K562 (cell line): ENCODE measurements around the gene SEC11A. TPM values are rescaled to one million over a fixed set of nuclear protein-coding genes. Genes with fewer than 3 reads are reported as not detected.
A peak's percentile ranks its signal among the peaks of the same experiment; 100 is the strongest.

Experiments
- CAMTA2 ChIP-seq: fragments of 250-450 bp; sonication (Bioruptor Pico); conservative IDR thresholded peaks from 2 replicates; pipeline ENCODE4 v1.5.1; 2022
- CSDE1 ChIP-seq, 2 experiments: fragments of 450-650 bp; IDR thresholded peaks; 2 replicates each; pipeline ENCODE4 v1.6.1; 2016; ENCODE audit warnings: mild to moderate bottlenecking in 1 of 2
- FOXJ2 ChIP-seq: fragments of 200-800 bp; sonication (Bioruptor generic); IDR thresholded peaks from 2 replicates; pipeline ENCODE4 v1.6.1; 2016; ENCODE audit warnings: missing genetic modification characterization, missing compliant biosample characterization
- HOXB6 ChIP-seq: fragments of 250-450 bp; sonication (Bioruptor Pico); IDR thresholded peaks from 2 replicates; pipeline ENCODE4 v1.5.1; 2022; ENCODE audit warnings: mild to moderate bottlenecking, borderline replicate concordance
- MEF2A ChIP-seq: IDR thresholded peaks from 2 replicates; pipeline ENCODE4 v1.6.1; 2011; ENCODE audit warnings: low read depth, mild to moderate bottlenecking, low read length, moderate library complexity; ENCODE audit not compliant: control insufficient read depth
- MEF2D ChIP-seq: conservative IDR thresholded peaks from 2 replicates; pipeline ENCODE4 v1.6.1; 2016; ENCODE audit warnings: low read depth, missing genetic modification characterization, missing compliant biosample characterization
- NCOR1 ChIP-seq: fragments of 450-650 bp; IDR thresholded peaks from 2 replicates; pipeline ENCODE4 v1.6.1; 2016; ENCODE audit warnings: mild to moderate bottlenecking, moderate library complexity
- NRF1 ChIP-seq, 2 experiments: fragments of 450-650 bp; IDR thresholded peaks in 1 of 2; conservative IDR thresholded peaks in 1 of 2; 2 replicates each; pipeline ENCODE4 v1.6.1; 2014; ENCODE audit warnings: mild to moderate bottlenecking in 2 of 2
- RBM17 ChIP-seq: fragments of 200-400 bp; formaldehyde crosslinking; IDR thresholded peaks from 2 replicates; pipeline ENCODE4 v1.6.1; 2017; ENCODE audit warnings: low read depth, mild to moderate bottlenecking, low read length, borderline replicate concordance
- SP2 ChIP-seq: IDR thresholded peaks from 2 replicates; pipeline ENCODE4 v1.6.1; 2011; ENCODE audit warnings: mild to moderate bottlenecking, low read depth, low read length, moderate library complexity; ENCODE audit not compliant: poor library complexity, severe bottlenecking; ENCODE audit errors: extremely low read depth
- THRAP3 ChIP-seq: fragments of 450-650 bp; IDR thresholded peaks from 2 replicates; pipeline ENCODE4 v1.6.1; 2016; ENCODE audit warnings: mild to moderate bottlenecking, inconsistent platforms, borderline replicate concordance
- ZNF24 ChIP-seq: fragments of 450-650 bp; IDR thresholded peaks from 2 replicates; pipeline ENCODE4 v1.6.1; 2016
- polyA plus RNA-seq, 8 experiments: library from polyadenylated mRNA; depleted of rRNA in 4 of 8; stranded (reverse) in 5 of 8; unstranded in 3 of 8; fragments of >200 nt; fragmentation: Nextera tagmentation in 2 of 8; fragmentation: Illumina TruSeq in 1 of 8; extraction: Ambion mirVana in 2 of 8; extraction: Trizol in 1 of 8; gene quantifications; 2 replicates each; pipeline versions ENCODE4 v1.2.1 to v1.2.3, GENCODE V29; 2011 to 2014; ENCODE audit warnings: inconsistent platforms in 1 of 8, missing spikeins in 1 of 8
- total RNA-seq, 7 experiments: library from RNA; depleted of rRNA in 6 of 7; stranded (reverse); fragments of >200 nt in 6 of 7; fragmentation: Illumina TruSeq in 2 of 7; extraction: Trizol in 2 of 7; gene quantifications; 2 replicates each; pipeline versions ENCODE4 v1.2.1 to v1.2.3, GENCODE V29; 2011 to 2021; ENCODE audit warnings: low replicate concordance in 1 of 7
- TF ChIP-seq, protein P1 (sequence below): sonication (generic); formaldehyde crosslinking; IDR thresholded peaks from 2 replicates; pipeline ENCODE4 v1.8.0; 2023; ENCODE audit warnings: mild to moderate bottlenecking, missing genetic modification reagents
- TF ChIP-seq, protein P2 (sequence below), 2 experiments: fragments of 450-650 bp; formaldehyde crosslinking in 1 of 2; IDR thresholded peaks; 2 replicates each; pipeline versions ENCODE4 v1.4.0 to v1.6.1; 2014 to 2020; ENCODE audit warnings: mild to moderate bottlenecking in 2 of 2, borderline replicate concordance in 1 of 2, low read depth in 1 of 2

Gene SEC11A
- total and polyA plus RNA-seq, 9 of the 15 experiments (the other 6 are each of a cell fraction or from before 2014, with no cell fraction given): 175 to 310 (median 229) TPM

DNA sequence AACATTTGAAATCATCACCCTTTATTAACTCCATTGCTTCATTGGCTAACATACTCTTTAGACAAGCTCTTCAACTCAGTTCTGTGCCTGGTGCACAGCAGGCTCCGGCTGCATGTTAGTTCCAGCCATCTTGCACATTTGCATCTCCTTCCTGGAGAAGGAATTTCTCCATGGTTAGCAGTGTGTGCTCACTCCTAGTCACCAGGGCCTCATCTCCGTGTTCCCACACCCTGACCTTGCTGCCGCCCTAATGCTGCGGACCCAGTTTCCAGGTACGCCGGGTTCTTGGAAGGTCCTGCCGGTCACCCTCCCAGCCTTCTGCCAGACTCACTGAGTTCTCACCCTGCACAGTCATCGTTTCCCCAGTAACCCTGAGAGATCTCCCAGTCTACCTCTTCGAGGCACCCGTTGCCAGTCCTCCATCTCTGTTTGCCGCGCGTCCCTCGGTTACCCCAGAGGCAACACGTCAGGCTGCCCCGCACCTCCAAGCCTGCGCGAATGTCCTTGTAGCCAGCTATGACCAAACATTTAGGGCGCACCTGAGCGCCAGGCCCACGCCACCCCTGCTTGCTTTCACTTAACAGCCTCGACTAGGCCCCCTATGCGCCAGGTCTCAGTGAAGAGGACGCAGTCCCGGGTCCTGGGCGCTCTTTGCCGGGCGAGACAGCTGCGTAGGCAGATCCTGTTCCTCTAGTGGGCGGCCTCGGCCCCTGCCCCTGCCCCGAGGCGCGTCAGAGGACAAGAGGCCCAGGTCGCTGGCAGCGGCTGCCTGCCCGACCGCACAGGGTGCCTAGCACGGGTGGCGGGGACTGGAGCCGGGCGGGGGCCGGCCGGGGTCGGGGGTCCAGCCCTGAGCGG, 31.7 kb upstream of the SEC11A start (continued):
- TF ChIP-seq MEF2D (tag) (no peak), ZNF24 (no peak), NCOR1 (no peak), FOXJ2 (tag) (no peak), HOXB6 (no peak), RBM17 (no peak), NRF1 (conservative IDR thresholded peaks at IDR 0.05 in 1 of 2, IDR thresholded peaks at IDR 0.05 in 1 of 2) (peak; percentile 60 to 73), MEF2A (no peak), CSDE1 (IDR thresholded peaks at IDR 0.05) (no peak), THRAP3 (no peak), SP2 (no peak), CAMTA2 (CRISPR knock-in tag) (no peak)
- TF ChIP-seq, protein P1, sequence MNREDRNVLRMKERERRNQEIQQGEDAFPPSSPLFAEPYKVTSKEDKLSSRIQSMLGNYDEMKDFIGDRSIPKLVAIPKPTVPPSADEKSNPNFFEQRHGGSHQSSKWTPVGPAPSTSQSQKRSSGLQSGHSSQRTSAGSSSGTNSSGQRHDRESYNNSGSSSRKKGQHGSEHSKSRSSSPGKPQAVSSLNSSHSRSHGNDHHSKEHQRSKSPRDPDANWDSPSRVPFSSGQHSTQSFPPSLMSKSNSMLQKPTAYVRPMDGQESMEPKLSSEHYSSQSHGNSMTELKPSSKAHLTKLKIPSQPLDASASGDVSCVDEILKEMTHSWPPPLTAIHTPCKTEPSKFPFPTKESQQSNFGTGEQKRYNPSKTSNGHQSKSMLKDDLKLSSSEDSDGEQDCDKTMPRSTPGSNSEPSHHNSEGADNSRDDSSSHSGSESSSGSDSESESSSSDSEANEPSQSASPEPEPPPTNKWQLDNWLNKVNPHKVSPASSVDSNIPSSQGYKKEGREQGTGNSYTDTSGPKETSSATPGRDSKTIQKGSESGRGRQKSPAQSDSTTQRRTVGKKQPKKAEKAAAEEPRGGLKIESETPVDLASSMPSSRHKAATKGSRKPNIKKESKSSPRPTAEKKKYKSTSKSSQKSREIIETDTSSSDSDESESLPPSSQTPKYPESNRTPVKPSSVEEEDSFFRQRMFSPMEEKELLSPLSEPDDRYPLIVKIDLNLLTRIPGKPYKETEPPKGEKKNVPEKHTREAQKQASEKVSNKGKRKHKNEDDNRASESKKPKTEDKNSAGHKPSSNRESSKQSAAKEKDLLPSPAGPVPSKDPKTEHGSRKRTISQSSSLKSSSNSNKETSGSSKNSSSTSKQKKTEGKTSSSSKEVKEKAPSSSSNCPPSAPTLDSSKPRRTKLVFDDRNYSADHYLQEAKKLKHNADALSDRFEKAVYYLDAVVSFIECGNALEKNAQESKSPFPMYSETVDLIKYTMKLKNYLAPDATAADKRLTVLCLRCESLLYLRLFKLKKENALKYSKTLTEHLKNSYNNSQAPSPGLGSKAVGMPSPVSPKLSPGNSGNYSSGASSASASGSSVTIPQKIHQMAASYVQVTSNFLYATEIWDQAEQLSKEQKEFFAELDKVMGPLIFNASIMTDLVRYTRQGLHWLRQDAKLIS (CRISPR knock-in tag): no peak; the same call in 1 of the 2 replicates
- TF ChIP-seq, protein P2, sequence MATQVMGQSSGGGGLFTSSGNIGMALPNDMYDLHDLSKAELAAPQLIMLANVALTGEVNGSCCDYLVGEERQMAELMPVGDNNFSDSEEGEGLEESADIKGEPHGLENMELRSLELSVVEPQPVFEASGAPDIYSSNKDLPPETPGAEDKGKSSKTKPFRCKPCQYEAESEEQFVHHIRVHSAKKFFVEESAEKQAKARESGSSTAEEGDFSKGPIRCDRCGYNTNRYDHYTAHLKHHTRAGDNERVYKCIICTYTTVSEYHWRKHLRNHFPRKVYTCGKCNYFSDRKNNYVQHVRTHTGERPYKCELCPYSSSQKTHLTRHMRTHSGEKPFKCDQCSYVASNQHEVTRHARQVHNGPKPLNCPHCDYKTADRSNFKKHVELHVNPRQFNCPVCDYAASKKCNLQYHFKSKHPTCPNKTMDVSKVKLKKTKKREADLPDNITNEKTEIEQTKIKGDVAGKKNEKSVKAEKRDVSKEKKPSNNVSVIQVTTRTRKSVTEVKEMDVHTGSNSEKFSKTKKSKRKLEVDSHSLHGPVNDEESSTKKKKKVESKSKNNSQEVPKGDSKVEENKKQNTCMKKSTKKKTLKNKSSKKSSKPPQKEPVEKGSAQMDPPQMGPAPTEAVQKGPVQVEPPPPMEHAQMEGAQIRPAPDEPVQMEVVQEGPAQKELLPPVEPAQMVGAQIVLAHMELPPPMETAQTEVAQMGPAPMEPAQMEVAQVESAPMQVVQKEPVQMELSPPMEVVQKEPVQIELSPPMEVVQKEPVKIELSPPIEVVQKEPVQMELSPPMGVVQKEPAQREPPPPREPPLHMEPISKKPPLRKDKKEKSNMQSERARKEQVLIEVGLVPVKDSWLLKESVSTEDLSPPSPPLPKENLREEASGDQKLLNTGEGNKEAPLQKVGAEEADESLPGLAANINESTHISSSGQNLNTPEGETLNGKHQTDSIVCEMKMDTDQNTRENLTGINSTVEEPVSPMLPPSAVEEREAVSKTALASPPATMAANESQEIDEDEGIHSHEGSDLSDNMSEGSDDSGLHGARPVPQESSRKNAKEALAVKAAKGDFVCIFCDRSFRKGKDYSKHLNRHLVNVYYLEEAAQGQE (IDR thresholded peaks at IDR 0.05; ENCODE audit: borderline replicate concordance): no peak
- TF ChIP-seq, protein P2 (CRISPR knock-in tag; IDR thresholded peaks at IDR 0.05; ENCODE audit: low read depth): 0 out of 2 replicates have a peak, but pooled peaks have one; percentile 27
